Nephron progenitor cell (in vitro differentiated cells): ENCODE data around the gene RUNX3.

Source experiments
- DNase-seq: peaks from one replicate; pipeline ENCODE4 v3.0.0; 2021
- H3K27ac Mint-ChIP-seq: 2 replicates; pipeline ENCODE4 v1.8.0; 2021; ENCODE audit warnings: mild to moderate bottlenecking, moderate library complexity, mixed read lengths
- H3K27me3 Mint-ChIP-seq: 2 replicates; pipeline ENCODE4 v1.8.0; 2021; ENCODE audit warnings: mild to moderate bottlenecking, low read depth, mixed read lengths; ENCODE audit not compliant: poor library complexity
- H3K36me3 Mint-ChIP-seq: 2 replicates; pipeline ENCODE4 v1.8.0; 2021; ENCODE audit warnings: low read depth, mixed read lengths
- H3K4me1 Mint-ChIP-seq: 2 replicates; pipeline ENCODE4 v1.8.0; 2021; ENCODE audit warnings: mixed read lengths
- H3K4me3 Mint-ChIP-seq: 2 replicates; pipeline ENCODE4 v1.8.0; 2021; ENCODE audit warnings: mild to moderate bottlenecking, moderate library complexity, mixed read lengths
- H3K9me3 Mint-ChIP-seq: 2 replicates; pipeline ENCODE4 v1.8.0; 2021; ENCODE audit warnings: mild to moderate bottlenecking, moderate library complexity, mixed read lengths
- TF ChIP-seq, protein P1 (sequence below): fragments of 200-600 bp; sonication (generic); IDR thresholded peaks from 2 replicates; pipeline ENCODE4 v1.5.0; 2021; ENCODE audit warnings: antibody characterized with exemption

RUNX3 gene

DNA sequence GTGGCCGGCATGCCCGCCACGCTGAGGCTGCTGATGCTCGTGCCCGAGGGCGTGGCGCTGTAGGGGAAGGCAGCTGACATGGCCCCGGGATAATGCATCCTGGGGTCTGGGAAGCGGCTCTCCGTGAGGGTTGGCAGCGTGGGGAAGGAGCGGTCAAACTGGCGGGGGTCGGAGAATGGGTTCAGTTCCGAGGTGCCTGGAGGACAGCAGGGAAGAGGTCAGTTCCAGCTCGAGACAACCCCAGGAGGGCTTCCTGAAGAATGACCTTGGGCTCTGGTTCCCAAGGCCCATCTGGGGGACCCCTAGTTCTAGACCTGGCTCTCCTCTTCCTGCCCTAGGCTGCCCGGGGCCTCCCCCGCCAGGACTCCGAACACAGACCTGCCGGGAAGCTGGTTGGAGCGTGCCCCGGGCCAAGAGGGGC is 27.6 kb downstream of the RUNX3 start:
- Mint-ChIP-seq H3K27ac (no peak overlapping the region), H3K4me1 (no peaks in the 10 kb centered on the region), H3K27me3 (peaks cover 19% of the 10 kb centered on the region), H3K9me3 (peaks cover 1% of the 10 kb centered on the region), H3K4me3 (no peak overlapping the region), H3K36me3 (no peaks in the 10 kb centered on the region)
- TF ChIP-seq, protein P1, sequence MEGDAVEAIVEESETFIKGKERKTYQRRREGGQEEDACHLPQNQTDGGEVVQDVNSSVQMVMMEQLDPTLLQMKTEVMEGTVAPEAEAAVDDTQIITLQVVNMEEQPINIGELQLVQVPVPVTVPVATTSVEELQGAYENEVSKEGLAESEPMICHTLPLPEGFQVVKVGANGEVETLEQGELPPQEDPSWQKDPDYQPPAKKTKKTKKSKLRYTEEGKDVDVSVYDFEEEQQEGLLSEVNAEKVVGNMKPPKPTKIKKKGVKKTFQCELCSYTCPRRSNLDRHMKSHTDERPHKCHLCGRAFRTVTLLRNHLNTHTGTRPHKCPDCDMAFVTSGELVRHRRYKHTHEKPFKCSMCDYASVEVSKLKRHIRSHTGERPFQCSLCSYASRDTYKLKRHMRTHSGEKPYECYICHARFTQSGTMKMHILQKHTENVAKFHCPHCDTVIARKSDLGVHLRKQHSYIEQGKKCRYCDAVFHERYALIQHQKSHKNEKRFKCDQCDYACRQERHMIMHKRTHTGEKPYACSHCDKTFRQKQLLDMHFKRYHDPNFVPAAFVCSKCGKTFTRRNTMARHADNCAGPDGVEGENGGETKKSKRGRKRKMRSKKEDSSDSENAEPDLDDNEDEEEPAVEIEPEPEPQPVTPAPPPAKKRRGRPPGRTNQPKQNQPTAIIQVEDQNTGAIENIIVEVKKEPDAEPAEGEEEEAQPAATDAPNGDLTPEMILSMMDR = no peak
- no peak for DNase-seq

DNA sequence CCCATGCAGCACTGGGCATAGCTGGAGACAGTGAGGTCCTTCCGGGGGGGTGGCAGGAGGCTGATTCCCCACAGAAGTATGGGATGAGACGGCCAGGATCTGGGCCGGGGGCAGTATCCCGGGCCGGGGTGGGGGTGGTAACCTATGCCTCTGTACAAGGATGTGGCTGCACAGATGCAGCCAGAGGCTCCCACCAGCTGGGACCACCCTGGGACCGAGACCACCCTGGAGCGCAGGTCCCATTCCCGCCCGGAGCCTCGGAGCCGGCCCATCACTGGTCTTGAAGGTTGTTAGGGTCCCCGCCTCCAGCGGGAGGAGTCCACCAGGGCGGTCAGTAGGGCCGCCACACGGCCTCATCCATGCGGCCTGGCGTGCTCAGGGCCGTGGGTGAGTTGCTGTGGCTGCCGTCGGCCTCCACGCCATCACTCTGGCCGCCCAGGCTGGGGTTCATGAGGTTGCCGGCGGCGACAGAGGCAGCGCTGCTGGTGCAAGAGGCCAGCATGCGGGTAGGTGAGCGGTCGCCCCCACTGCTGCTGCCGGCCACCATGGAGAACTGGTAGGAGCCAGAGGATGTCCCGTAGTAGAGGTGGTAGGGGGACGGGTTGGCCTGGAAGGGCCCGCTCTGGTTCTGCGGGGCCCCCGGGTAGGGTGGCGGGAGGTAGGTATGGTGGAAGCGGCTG is 28.1 kb downstream of the RUNX3 start:
- no peak for DNase-seq
- Mint-ChIP-seq H3K4me1 (no peaks in the 10 kb centered on the region), H3K9me3 (no peaks in the 10 kb centered on the region), H3K27me3 (peaks cover 19% of the 10 kb centered on the region), H3K27ac (no peak overlapping the region), H3K36me3 (no peaks in the 10 kb centered on the region), H3K4me3 (no peak overlapping the region)
- TF ChIP-seq, protein P1 = no peak

DNA sequence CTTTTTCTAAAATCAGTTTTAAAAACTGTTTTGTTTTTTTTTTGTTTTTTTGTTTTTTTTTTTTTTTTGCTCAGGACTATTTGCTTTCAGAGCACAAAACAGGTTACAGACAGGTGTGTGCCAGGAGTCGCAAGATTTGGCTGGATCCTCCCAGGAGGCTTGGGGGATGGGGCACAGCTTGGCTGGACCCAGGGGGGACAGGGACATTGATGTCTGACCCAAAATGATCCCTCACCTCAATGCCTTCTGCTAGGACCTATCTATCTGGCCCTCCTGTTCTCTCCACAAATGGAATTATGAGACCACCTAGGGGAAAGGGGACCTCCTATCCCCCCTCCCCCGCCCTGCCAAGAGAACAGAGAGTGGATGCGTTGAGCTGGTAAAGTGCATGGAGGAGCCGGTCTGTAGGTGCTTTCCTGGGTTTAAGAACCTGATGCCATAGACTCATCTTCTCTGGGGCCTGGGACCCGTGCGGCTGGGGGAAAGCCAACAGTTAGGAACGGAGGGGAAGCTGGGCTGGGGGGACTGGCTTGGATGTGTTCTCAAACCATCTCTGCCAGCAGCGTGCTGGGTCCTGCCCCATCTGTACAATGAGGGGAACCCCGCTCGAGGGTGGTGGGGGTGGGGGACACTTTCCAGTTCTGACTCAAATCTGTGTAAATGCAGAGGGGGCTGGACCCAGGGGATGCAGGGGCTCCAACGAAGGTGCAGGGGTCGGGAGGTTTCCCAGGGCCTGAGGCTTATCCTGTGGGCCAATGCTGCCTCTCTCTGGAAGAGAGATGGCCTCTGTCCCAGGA is 28.9 kb downstream of the RUNX3 start:
- DNase-seq = no peak
- Mint-ChIP-seq H3K9me3 (no peaks in the 10 kb centered on the region), H3K27me3 (peaks cover 22% of the 10 kb centered on the region), H3K4me1 (no peaks in the 10 kb centered on the region), H3K36me3 (no peaks in the 10 kb centered on the region), H3K4me3 (no peak overlapping the region), H3K27ac (no peak overlapping the region)
- TF ChIP-seq, protein P1 = no peak

DNA sequence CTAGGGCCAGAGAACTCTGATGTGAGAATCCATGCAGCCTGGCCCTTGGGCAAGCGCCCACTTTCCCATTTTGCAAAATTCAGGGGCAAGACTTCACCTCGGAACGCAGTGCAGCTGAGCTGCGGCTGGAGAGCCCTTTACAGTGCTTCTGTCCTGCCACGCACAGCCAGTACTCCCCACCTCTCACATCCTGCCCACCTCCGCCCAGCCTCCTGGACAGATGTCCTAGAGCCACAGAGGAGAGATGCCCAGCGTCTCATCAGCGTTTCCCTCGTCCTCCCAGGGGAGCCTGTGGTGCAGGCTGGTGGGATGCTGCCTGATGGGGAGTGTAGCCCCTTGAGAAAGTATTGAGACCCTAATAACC is 29.6 kb downstream of the RUNX3 start:
- no peak for DNase-seq
- Mint-ChIP-seq H3K36me3 (no peaks in the 10 kb centered on the region), H3K4me1 (no peaks in the 10 kb centered on the region), H3K27ac (no peak overlapping the region), H3K4me3 (no peak overlapping the region), H3K9me3 (no peaks in the 10 kb centered on the region), H3K27me3 (peaks cover 22% of the 10 kb centered on the region)
- TF ChIP-seq, protein P1 = no peak

DNA sequence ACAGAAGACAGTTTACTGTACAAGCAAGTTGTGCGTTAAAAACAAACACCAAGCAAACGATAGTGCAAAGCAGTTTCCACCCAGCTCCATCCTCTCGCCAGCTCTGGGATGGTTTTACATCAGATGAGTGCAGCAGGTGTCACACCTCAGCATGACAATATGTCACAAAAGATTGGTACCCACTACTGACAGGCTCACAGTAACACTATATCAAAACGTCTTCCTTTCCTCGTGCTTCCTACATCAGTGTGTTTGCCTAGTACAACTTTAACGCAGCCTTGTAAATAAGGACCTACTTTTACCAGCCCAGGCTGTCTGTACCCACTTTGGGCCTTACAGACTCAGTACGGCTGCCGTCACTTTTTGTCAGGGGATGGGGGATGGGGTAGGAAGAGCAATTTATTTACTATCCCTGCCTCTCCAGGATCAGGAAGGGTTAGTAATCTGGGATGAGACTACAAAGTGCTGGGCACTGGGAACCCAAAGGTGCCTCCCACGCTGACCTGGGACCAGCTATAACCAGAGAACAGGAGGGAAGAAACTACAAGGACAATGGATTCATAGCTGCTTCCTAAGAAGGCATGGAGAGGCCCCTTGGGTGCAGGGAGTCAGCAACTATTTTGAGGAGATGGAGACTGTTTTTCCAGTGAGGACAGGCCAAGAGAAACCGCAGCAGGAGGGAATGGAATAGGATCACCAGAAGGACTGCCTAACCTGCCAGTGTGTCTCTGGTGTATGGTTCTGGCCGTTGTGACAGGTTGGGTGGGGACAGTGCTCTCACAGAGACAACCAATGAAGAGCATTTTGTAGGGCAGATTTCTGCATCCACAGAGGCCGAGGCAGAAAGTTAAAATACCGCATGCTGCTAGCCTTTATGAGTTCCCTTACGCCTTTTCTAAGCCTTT is 30.2 kb downstream of the RUNX3 start:
- H3K9me3 Mint-ChIP-seq = no peaks in the 10 kb centered on the region
- H3K27me3 Mint-ChIP-seq = peaks cover 22% of the 10 kb centered on the region
- no peak overlapping the region for H3K4me3 Mint-ChIP-seq
- no peak for DNase-seq
- H3K27ac Mint-ChIP-seq = no peak overlapping the region
- no peaks in the 10 kb centered on the region for H3K36me3 Mint-ChIP-seq
- TF ChIP-seq, protein P1 = no peak
- no peaks in the 10 kb centered on the region for H3K4me1 Mint-ChIP-seq
